Body of pancreas (tissue), 4 donors: Measurements from ENCODE around the gene CDK11B. TPM values are rescaled to one million over a fixed set of nuclear protein-coding genes. Genes with fewer than 3 reads are reported as not detected.

ENCODE experiments used
- ATAC-seq: fragments of 150-250 bp; one replicate; pipeline ENCODE4 v1.9.1; 2016
- DNase-seq, 4 donors: peaks; one replicate each; pipeline ENCODE4 v3.0.0-alpha.2; 2019
- H3K27ac ChIP-seq, 4 donors: fragments of 200-600 bp; sonication (generic); 1 replicate in 3 of 4; 2 replicates in 1 of 4; pipeline versions ENCODE4 v1.5.1 to v1.6.1; 2016 to 2019; ENCODE audit warnings: mild to moderate bottlenecking in 1 of 4, mixed read lengths in 1 of 4, moderate library complexity in 1 of 4
- H3K27me3 ChIP-seq, 2 donors: fragments of 200-600 bp; sonication (generic); one replicate each; pipeline ENCODE4 v1.6.0; 2016; ENCODE audit warnings: mild to moderate bottlenecking in 1 of 2
- H3K36me3 ChIP-seq, 2 donors: fragments of 200-600 bp; sonication (generic); replicated peaks in 1 of 2; 2 replicates each; pipeline ENCODE4 v1.5.1; 2016; ENCODE audit warnings: low read depth in 2 of 2; ENCODE audit not compliant: insufficient read depth in 1 of 2
- H3K4me1 ChIP-seq: fragments of 200-600 bp; sonication (generic); one replicate; pipeline ENCODE4 v1.6.0; 2016
- H3K4me3 ChIP-seq, 2 donors: fragments of 200-600 bp; sonication (generic); 1 replicate in 1 of 2; 2 replicates in 1 of 2; pipeline ENCODE4 v1.5.1; 2016 to 2019
- H3K9me3 ChIP-seq, 3 donors: fragments of 200-600 bp; sonication (generic); 1 replicate in 2 of 3; 2 replicates in 1 of 3; pipeline ENCODE4 v1.5.1; 2016
- POLR2A ChIP-seq, 3 donors: fragments of 450-650 bp; IDR thresholded peaks; one replicate each; pipeline ENCODE4 v1.6.1; 2016; ENCODE audit warnings: antibody characterized with exemption in 3 of 3, mild to moderate bottlenecking in 2 of 3
- WGBS, 2 donors: methylation state at CpG; one replicate each; pipeline ENCODE4 v1.1.5; 2017; 5-methylcytosine and 5-hydroxymethylcytosine counted together
- intact Hi-C: fragments of 100-400 bp; cut with DNase I; formaldehyde crosslinking; loops from one replicate; pipeline ENCODE4 v1.15.1; 2023
- total RNA-seq, 2 donors: library from RNA; depleted of rRNA; stranded (reverse); fragments of >200 nt; gene quantifications; one replicate each; pipeline ENCODE4 v1.1.0, GENCODE V29; 2016
- TF ChIP-seq, protein P1 (sequence below), 7 experiments: fragments of 450-650 bp in 4 of 7; fragments of 200-600 bp in 3 of 7; sonication (generic) in 3 of 7; IDR thresholded peaks; one replicate each; pipeline ENCODE4 v1.5.1; 2016 to 2019; ENCODE audit warnings: antibody characterized with exemption in 7 of 7

CDK11B gene
- total RNA-seq, 2 donors from 2014 or later = 14.5 to 45.5 TPM

DNA sequence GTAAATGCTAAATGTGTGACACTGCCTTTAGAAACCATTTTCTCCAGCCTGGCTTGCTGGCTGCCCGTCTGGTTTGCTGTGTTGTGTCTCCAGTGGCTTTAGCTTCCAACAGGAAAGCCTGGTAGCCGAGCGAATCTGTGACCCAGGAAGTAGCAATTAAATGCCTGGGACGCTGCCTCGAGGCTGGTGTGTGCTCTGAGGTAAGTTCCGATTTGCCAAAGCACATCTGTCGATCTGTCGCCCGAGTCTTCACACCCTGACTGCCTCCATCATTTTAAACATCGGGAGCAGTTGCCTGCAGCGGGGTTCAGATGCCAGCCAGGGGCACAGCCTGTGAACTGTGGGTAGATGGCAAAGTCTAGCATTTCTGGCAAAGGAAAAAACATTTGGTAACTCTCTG, 41.3 kb downstream of the CDK11B start:
- 89 to 91% methylated on average over 11 of the region's 11 CpGs for WGBS, 2 donors
- peaks cover 30% of the 10 kb centered on the region for H3K4me1 ChIP-seq
- H3K27me3 ChIP-seq = no peaks in the 10 kb centered on the region
- DNase-seq (no peak), ATAC-seq (no peak)
- no peaks in the 10 kb centered on the region for H3K9me3 ChIP-seq
- H3K4me3 ChIP-seq = no peak overlapping the region
- intact Hi-C loops = no loop called here
- TF ChIP-seq POLR2A (IDR thresholded peaks at IDR 0.05) = no peak
- TF ChIP-seq, protein P1, sequence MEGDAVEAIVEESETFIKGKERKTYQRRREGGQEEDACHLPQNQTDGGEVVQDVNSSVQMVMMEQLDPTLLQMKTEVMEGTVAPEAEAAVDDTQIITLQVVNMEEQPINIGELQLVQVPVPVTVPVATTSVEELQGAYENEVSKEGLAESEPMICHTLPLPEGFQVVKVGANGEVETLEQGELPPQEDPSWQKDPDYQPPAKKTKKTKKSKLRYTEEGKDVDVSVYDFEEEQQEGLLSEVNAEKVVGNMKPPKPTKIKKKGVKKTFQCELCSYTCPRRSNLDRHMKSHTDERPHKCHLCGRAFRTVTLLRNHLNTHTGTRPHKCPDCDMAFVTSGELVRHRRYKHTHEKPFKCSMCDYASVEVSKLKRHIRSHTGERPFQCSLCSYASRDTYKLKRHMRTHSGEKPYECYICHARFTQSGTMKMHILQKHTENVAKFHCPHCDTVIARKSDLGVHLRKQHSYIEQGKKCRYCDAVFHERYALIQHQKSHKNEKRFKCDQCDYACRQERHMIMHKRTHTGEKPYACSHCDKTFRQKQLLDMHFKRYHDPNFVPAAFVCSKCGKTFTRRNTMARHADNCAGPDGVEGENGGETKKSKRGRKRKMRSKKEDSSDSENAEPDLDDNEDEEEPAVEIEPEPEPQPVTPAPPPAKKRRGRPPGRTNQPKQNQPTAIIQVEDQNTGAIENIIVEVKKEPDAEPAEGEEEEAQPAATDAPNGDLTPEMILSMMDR (IDR thresholded peaks at IDR 0.05) = no peak
- no peaks in the 10 kb centered on the region for H3K36me3 ChIP-seq
- H3K27ac ChIP-seq = no peak overlapping the region

DNA sequence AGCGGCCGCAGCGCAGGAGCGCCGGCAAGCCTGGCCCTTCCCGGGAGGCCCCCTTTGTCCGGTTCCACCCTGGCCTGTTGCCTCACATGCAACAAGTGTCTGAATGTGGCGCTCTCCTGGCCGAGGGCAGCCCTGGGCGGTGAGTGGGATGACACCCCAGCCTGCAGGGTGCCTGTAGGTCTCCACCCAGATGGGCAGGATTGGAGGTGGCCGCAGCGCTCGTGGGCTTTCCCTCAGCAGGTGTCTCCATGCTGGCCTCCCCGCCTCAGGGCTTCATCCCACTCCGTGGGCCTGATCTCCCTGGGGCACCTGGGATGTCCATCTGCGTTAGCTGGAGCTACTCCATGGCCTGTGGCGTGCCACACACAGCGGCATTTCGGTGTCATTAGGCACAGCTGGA, 42.0 kb downstream of the CDK11B start:
- peaks cover 30% of the 10 kb centered on the region for H3K4me1 ChIP-seq
- DNase-seq = no peak
- 53 to 87% methylated on average over 8 to 18 of the region's 19 CpGs for WGBS, 2 donors
- no peak overlapping the region for H3K4me3 ChIP-seq
- no peak for ATAC-seq
- no peak overlapping the region for H3K27ac ChIP-seq
- H3K27me3 ChIP-seq = no peaks in the 10 kb centered on the region
- no peak for TF ChIP-seq POLR2A (IDR thresholded peaks at IDR 0.05)
- intact Hi-C loops = no loop called here
- H3K9me3 ChIP-seq = no peaks in the 10 kb centered on the region
- H3K36me3 ChIP-seq = no peaks in the 10 kb centered on the region

DNA sequence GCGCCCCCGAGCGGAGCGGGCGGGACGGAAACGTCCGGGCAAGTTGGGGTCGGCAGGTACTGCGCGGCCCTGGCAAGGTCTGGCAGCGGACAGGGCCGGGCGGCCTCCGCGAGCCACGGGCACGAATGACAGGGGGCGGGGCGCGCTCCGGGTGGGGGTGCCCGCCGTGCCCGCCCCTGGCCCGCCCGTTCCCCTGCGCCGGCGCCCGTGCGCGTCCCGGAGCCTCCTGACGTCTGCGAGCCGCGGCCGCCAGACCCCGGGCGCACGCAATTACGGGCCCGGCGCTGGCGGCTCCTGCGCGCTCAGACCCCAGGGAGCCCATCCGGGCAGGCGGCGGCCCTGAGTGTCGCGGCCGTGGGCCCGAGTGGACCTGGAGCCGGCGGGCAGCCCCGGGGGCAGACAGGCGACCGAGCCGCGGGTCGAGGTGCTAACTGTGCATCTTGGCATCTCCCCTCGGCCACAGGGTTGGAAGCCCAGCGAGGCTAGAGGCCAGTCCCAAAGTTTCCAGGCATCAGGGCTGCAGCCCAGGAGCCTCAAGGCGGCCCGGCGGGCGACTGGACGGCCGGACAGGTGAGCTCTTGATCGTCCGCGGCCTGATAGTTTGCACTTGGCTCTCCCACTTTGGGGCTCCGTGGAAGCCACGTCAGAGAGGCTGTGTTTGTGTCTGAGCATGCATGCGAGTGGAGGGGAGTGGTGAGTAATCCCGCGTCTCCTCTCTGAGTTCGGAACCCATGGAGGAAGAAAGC, 42.6 kb downstream of the CDK11B start:
- H3K27ac ChIP-seq = peak overlapping the region; percentile 93 to 100 (median 97)

DNA sequence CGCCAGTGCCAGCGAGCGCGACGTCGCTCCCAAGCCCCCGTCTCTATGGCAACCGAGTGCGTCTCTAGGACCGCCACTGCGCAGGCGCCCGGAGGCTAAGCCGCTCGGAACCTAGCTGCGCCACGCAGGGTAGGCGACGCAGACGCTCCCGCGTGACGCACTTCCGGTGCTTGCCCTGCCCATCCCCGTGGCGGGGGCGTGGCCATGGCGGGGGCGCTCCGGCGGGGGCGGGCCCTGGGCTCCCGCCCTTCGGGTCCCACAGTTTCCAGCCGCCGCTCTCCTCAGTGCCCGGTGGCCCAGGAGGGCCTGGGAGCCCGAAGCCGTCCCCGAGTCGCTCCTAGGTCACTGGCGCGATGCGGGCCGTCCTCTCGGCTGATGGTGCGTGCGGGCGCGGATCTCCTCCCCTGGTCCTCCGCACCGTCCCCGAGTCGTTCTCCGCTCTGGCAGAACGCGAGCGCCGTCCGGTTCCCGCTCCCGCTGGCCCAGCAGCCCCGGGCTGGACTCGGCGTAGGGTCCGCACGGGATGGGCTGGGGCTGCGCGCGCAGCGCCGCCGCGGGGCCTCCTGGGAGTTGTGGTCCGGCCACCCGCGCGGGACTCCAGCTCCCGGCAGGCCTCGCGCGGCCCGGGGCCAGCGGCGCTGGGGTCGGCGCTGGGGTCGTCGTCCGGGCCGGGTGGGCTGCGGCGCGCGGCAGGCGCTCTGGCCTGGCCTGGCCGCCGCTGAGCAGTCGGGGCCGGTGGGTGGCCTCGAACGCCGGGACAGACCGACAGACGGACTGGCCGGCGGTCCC, 43.4 kb downstream of the CDK11B start, which contains the start of gene MIB2:
MIB2 (plus strand) TSS at position 245 of the 789 bp plus-strand sequence. CDS start 7,953 bp downstream, outside the sequence.
- Histone ChIP-seq H3K27ac (peak within 1 kb of the TSS; percentile 93 to 100 (median 97)), H3K36me3 (no peaks in the 10 kb centered on the region), H3K4me1 (peaks cover 30% of the 10 kb centered on the region), H3K27me3 (no peaks in the 10 kb centered on the region), H3K4me3 (peak within 1 kb of the TSS; percentile 88 to 98), H3K9me3 (no peaks in the 10 kb centered on the region)
- TF ChIP-seq, protein P1 (IDR thresholded peaks at IDR 0.05) = peak in 1 of 7 experiments; percentile 6
- peak; percentile 67 to 87 (median 74) for TF ChIP-seq POLR2A (IDR thresholded peaks at IDR 0.05)
- intact Hi-C loops = no loop called here
- ATAC-seq (peak; percentile 92), DNase-seq (peak; percentile 96 to 98 (median 98))
- WGBS, 2 donors = 1% methylated on average over 102 of the region's 107 CpGs; no CpG with 5 or more reads in 1 of the 2 donors

More for the DNA sequence above, 42.6 kb downstream of the CDK11B start:
- 3 to 9% methylated on average over 6 to 79 of the region's 80 CpGs for WGBS, 2 donors
- Histone ChIP-seq H3K9me3 (no peaks in the 10 kb centered on the region), H3K4me3 (peak overlapping the region; percentile 88 to 98), H3K36me3 (no peaks in the 10 kb centered on the region), H3K27me3 (no peaks in the 10 kb centered on the region), H3K4me1 (peaks cover 30% of the 10 kb centered on the region)
- TF ChIP-seq, protein P1 (IDR thresholded peaks at IDR 0.05) = no peak
- TF ChIP-seq POLR2A (IDR thresholded peaks at IDR 0.05) = no peak
- ATAC-seq = peak; percentile 34
- intact Hi-C loops = no loop called here
- DNase-seq = peak; percentile 52 to 63 (median 57)

DNA sequence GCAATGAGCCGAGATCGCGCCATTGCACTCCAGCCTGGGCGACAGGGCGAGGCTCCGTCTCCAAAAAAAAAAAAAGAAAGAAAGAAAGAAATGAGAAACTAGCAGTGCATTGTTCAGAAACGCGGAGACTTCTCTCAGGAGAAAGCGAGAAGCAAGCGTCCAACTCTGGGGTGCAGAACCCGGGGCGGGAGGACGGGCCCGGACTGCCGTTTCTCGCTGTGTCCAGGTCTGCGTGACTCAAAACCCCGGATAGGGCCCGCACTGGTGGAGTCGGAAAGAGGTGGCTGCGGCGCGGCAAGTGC, 43.9 kb downstream of the CDK11B start:
- Histone ChIP-seq H3K27me3 (no peaks in the 10 kb centered on the region), H3K4me1 (peaks cover 30% of the 10 kb centered on the region), H3K4me3 (peak overlapping the region; percentile 14 to 98), H3K36me3 (no peaks in the 10 kb centered on the region), H3K27ac (peak overlapping the region; percentile 93 to 100 (median 97)), H3K9me3 (no peaks in the 10 kb centered on the region)
- ATAC-seq (no peak), DNase-seq (no peak)
- intact Hi-C loops = no loop called here
- WGBS, 2 donors = 0 to 1% methylated on average over 13 to 23 of the region's 23 CpGs
- peak in 1 of 3 donors; percentile 70 for TF ChIP-seq POLR2A (IDR thresholded peaks at IDR 0.05)
- TF ChIP-seq, protein P1 (IDR thresholded peaks at IDR 0.05) = peak in 1 of 7 experiments; percentile 8
